Subcutaneous adipose tissue (tissue), 4 donors: Measurements from ENCODE around the gene SCN9A. TPM values are rescaled to one million over a fixed set of nuclear protein-coding genes. Genes with fewer than 3 reads are reported as not detected.

ENCODE experiments used
- CTCF ChIP-seq: fragments of 450-650 bp; IDR thresholded peaks from one replicate; pipeline ENCODE4 v1.5.1; 2016; ENCODE audit warnings: low read depth, mild to moderate bottlenecking, control low read depth, antibody characterized with exemption, moderate library complexity
- total RNA-seq, 4 donors: library from RNA; depleted of rRNA; stranded (reverse); fragments of >200 nt; gene quantifications; one replicate each; pipeline ENCODE4 v1.1.0, GENCODE V29; 2016

The SCN9A gene
- total RNA-seq, 4 donors from 2014 or later, result 8.1 to 18.9 (median 14.9) TPM

DNA sequence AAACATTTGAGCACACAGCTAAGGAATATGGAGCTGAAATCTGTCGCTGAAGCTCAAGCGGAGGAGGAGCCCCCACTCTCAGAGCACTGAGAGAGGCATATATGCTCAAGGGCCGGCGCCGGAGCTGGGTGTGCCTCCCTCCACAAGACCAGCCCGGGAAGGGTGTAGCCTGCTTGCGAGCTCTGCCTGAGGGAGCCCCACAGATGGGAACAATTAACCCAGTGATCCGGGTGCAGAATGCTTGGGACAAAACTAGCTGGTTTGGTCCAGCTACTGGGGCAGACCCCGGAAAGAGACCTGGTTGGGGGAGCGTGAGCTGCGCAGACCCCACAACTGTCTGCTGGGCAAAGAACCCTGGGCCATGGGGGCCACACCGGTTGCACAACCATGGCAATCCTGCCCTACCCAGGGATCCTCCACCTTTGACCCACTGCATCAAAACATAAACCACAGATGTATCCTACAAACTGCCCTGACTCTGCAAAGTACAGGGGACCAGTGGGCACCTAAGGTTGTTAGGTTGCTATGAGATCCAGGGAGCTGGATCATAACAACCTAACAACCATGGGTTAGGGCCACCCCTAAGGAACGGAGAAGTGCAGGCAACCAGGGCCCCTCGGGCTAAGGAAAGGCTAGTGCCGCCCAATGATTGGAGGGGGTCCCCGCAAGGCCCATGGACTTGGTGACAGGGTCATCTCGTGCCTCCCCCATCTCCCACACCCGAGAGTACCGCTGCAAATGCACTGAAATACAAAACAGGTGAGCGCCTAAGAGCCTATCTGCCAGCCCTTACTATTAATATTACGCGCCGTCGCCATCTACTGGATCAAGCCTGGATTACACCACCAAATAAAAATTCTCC lies 194.6 kb downstream of the SCN9A start:
- no peak for TF ChIP-seq CTCF

- no peak for TF ChIP-seq CTCF
These were observed 196.5 kb downstream of the SCN9A start for GRCh38 chr2:166179201-166179600.

GRCh38 chr2:166173263-166173662 lies 202.5 kb downstream of the SCN9A start:
- no peak for TF ChIP-seq CTCF

DNA sequence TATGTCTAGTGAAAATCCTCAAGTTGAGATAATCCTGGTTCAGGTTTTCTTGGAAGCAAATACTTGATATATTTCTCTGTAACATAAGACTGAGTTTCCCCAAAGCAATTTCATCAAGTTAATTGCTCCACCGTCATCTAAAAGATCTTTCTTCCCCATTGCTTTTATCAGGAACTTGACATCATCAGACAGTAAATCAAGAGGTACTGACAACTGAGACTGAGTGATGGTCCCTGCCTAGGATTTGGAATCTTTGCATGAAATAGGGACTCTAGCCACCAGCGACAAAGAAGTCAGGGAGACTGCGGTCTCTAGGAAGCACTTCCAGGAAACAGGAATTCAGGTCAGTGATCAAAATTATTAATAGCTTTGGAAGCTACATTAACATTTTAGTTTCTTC lies 204.5 kb downstream of the SCN9A start:
- TF ChIP-seq CTCF, result no peak

DNA sequence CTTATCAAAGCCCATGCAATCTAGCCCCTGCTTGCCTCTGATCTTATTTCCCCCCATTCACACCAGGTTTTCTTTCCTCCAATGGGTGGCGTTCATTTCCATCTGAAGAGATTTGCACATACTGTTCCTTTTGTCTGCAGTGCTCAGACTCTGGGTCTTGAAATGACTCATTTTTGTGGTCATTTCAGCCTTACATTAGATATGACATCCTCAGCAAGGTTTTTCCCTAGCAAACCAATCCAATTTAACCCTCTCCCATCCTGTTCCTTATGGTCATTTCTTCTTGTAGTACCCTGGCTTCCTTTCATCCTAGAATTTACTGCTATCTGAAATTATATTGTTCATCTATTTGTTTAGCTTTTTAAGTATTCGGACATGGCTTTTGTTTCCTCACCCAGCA lies 205.4 kb downstream of the SCN9A start:
- TF ChIP-seq CTCF, result no peak

DNA sequence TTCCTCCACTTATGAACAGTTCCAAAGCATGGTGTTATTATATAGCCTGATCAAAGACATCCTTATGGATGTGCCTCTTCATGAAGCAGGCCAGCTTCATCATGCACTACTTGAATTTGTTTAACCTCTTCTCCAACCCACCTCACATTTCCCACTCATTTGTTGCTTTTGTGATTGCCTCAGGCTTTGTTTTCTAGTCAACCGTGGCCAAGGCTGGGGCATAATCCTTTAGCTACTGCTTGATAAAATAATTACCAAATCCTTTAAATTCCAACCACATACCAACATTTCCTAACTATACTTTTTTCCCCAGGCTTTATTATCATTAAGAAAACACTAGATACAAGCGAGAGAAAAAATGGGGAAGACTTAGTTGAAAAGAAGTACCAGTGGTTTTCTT lies 208.3 kb downstream of the SCN9A start:
- TF ChIP-seq CTCF, result no peak

- TF ChIP-seq CTCF, result no peak
These were observed 212.0 kb downstream of the SCN9A start for GRCh38 chr2:166163775-166164174.
